Liver (tissue), 3 donors: ENCODE measurements around the gene PNCK.

ENCODE experiments used
- CTCF ChIP-seq: fragments of 150-350 bp; IDR thresholded peaks from 2 replicates; pipeline ENCODE4 v1.5.1; 2017; ENCODE audit warnings: improper control_type of control experiment, low read depth, low read length; ENCODE audit not compliant: missing input control
- EGR1 ChIP-seq, 2 donors: IDR thresholded peaks; 2 replicates each; pipeline ENCODE4 v1.6.1; 2016 to 2018; ENCODE audit warnings: antibody characterized with exemption in 2 of 2, low read depth in 2 of 2
- GABPA ChIP-seq, 2 donors: IDR thresholded peaks in 1 of 2; conservative IDR thresholded peaks in 1 of 2; 2 replicates each; pipeline ENCODE4 v1.6.1; 2016; ENCODE audit warnings: antibody characterized with exemption in 2 of 2, mild to moderate bottlenecking in 1 of 2, moderate library complexity in 1 of 2
- HNF4A ChIP-seq, 2 donors: conservative IDR thresholded peaks; 2 replicates each; pipeline ENCODE4 v1.6.1; 2016; ENCODE audit warnings: antibody characterized with exemption in 2 of 2, mild to moderate bottlenecking in 2 of 2
- HNF4G ChIP-seq: IDR thresholded peaks from 2 replicates; pipeline ENCODE4 v1.6.1; 2016; ENCODE audit warnings: antibody characterized with exemption
- JUND ChIP-seq, 2 donors: IDR thresholded peaks; 2 replicates each; pipeline ENCODE4 v1.6.1; 2016; ENCODE audit warnings: antibody characterized with exemption in 2 of 2
- MAX ChIP-seq: IDR thresholded peaks from 2 replicates; pipeline ENCODE4 v1.6.1; 2016; ENCODE audit warnings: antibody characterized with exemption
- SP1 ChIP-seq: IDR thresholded peaks from 2 replicates; pipeline ENCODE4 v1.6.1; 2018; ENCODE audit warnings: antibody characterized with exemption, mild to moderate bottlenecking
- TAF1 ChIP-seq: conservative IDR thresholded peaks from 2 replicates; pipeline ENCODE4 v1.6.1; 2016; ENCODE audit warnings: antibody characterized with exemption, mild to moderate bottlenecking
- YY1 ChIP-seq: IDR thresholded peaks from 2 replicates; pipeline ENCODE4 v1.6.1; 2016; ENCODE audit warnings: antibody characterized with exemption, mild to moderate bottlenecking
- ZBTB33 ChIP-seq: IDR thresholded peaks from 2 replicates; pipeline ENCODE4 v1.6.1; 2016; ENCODE audit warnings: antibody characterized with exemption
- TF ChIP-seq, protein P1 (sequence below): IDR thresholded peaks from 2 replicates; pipeline ENCODE4 v1.6.1; 2016; ENCODE audit warnings: antibody characterized with exemption, mild to moderate bottlenecking
- donor health status: healthy.
- donor health status: healthy.

- TF ChIP-seq CTCF (no peak), SP1 (no peak), JUND (IDR thresholded peaks at IDR 0.05) (no peak), GABPA (IDR thresholded peaks at IDR 0.05 in 1 of 2, conservative IDR thresholded peaks at IDR 0.05 in 1 of 2) (no peak), HNF4G (no peak), ZBTB33 (no peak), YY1 (no peak), HNF4A (conservative IDR thresholded peaks at IDR 0.05) (no peak), MAX (no peak), TAF1 (no peak), EGR1 (IDR thresholded peaks at IDR 0.05; ENCODE audit: low read depth in 2 of 2) (no peak)
- TF ChIP-seq, protein P1, sequence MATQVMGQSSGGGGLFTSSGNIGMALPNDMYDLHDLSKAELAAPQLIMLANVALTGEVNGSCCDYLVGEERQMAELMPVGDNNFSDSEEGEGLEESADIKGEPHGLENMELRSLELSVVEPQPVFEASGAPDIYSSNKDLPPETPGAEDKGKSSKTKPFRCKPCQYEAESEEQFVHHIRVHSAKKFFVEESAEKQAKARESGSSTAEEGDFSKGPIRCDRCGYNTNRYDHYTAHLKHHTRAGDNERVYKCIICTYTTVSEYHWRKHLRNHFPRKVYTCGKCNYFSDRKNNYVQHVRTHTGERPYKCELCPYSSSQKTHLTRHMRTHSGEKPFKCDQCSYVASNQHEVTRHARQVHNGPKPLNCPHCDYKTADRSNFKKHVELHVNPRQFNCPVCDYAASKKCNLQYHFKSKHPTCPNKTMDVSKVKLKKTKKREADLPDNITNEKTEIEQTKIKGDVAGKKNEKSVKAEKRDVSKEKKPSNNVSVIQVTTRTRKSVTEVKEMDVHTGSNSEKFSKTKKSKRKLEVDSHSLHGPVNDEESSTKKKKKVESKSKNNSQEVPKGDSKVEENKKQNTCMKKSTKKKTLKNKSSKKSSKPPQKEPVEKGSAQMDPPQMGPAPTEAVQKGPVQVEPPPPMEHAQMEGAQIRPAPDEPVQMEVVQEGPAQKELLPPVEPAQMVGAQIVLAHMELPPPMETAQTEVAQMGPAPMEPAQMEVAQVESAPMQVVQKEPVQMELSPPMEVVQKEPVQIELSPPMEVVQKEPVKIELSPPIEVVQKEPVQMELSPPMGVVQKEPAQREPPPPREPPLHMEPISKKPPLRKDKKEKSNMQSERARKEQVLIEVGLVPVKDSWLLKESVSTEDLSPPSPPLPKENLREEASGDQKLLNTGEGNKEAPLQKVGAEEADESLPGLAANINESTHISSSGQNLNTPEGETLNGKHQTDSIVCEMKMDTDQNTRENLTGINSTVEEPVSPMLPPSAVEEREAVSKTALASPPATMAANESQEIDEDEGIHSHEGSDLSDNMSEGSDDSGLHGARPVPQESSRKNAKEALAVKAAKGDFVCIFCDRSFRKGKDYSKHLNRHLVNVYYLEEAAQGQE = no peak
These were observed 16.9 kb upstream of the PNCK start for GRCh38 chrX:153690466-153690865.
